Caco-2 (cell line): ENCODE measurements around the gene SHKBP1. TPM values are rescaled to one million over a fixed set of nuclear protein-coding genes. Genes with fewer than 3 reads are reported as not detected.
A peak's percentile ranks its signal among the peaks of the same experiment; 100 is the strongest.

Source experiments
- BruUV-seq: library from RNA; stranded (reverse); fragments of 400-500 nt; replicated peaks from 2 replicates; lab custom pipeline; 2021; lab: Mats Ljungman, UMichigan
- CTCF ChIA-PET: fragments of 300-600 bp; sonication (Branson Sonifier 250); formaldehyde crosslinking; loops from one replicate; lab custom pipeline; 2022; ENCODE audit warnings: antibody characterized with exemption; lab: Charles Lee
- POLR2A ChIA-PET: fragments of 300-600 bp; sonication (Branson Sonifier 250); formaldehyde crosslinking; loops from one replicate; lab custom pipeline; 2022; ENCODE audit warnings: antibody characterized with exemption; lab: Charles Lee
- DNase-seq, 2 experiments: peaks; one replicate each; pipeline versions ENCODE4 v3.0.0 to v3.0.0-alpha.2; 2020 to 2022
- H3K27me3 ChIP-seq: replicated peaks from 2 replicates; pipeline ENCODE4 v1.6.0; 2011; ENCODE audit warnings: low read length; ENCODE audit not compliant: control insufficient read depth, insufficient read depth
- H3K36me3 ChIP-seq: 2 replicates; pipeline ENCODE4 v1.5.1; 2011; ENCODE audit warnings: low read length; ENCODE audit not compliant: control insufficient read depth, insufficient read depth
- H3K4me1 ChIP-seq: fragments of 250-450 bp; sonication (Bioruptor Pico); 2 replicates; pipeline ENCODE4 v1.5.1; 2020; ENCODE audit warnings: mild to moderate bottlenecking
- H3K4me3 ChIP-seq: 2 replicates; pipeline ENCODE4 v1.5.1; 2011; ENCODE audit warnings: low read depth, mild to moderate bottlenecking, control low read depth, low read length
- H3K9me3 ChIP-seq: fragments of 250-450 bp; sonication (Bioruptor Pico); 2 replicates; pipeline ENCODE4 v1.5.1; 2020; ENCODE audit warnings: mild to moderate bottlenecking, moderate library complexity
- H3K27ac Mint-ChIP-seq: one replicate; pipeline ENCODE4 v1.8.0; 2022; ENCODE audit warnings: mixed read lengths; ENCODE audit not compliant: unreplicated experiment
- H3K27me3 Mint-ChIP-seq: one replicate; pipeline ENCODE4 v1.8.0; 2022; ENCODE audit warnings: mixed read lengths; ENCODE audit not compliant: insufficient read depth, unreplicated experiment
- H3K36me3 Mint-ChIP-seq: one replicate; pipeline ENCODE4 v1.8.0; 2022; ENCODE audit warnings: mild to moderate bottlenecking, mixed read lengths; ENCODE audit not compliant: insufficient read depth, unreplicated experiment
- H3K4me1 Mint-ChIP-seq: one replicate; pipeline ENCODE4 v1.8.0; 2022; ENCODE audit warnings: low read depth, mixed read lengths; ENCODE audit not compliant: unreplicated experiment
- H3K4me3 Mint-ChIP-seq: one replicate; pipeline ENCODE4 v1.8.0; 2022; ENCODE audit warnings: mild to moderate bottlenecking, moderate library complexity, mixed read lengths; ENCODE audit not compliant: unreplicated experiment
- H3K9me3 Mint-ChIP-seq: one replicate; pipeline ENCODE4 v1.8.0; 2022; ENCODE audit warnings: mixed read lengths; ENCODE audit not compliant: unreplicated experiment
- CTCF ChIP-seq, 2 experiments: fragments of 200-600 bp in 1 of 2; IDR thresholded peaks; 1 replicate in 1 of 2; 2 replicates in 1 of 2; pipeline versions ENCODE4 v1.5.1 to v1.8.0; 2011 to 2022; ENCODE audit warnings: antibody characterized with exemption in 1 of 2, control low read depth in 1 of 2, inconsistent platforms in 1 of 2, low read depth in 1 of 2, low read length in 1 of 2, mild to moderate bottlenecking in 1 of 2, moderate library complexity in 1 of 2; ENCODE audit not compliant: insufficient read depth in 1 of 2, severe bottlenecking in 1 of 2, unreplicated experiment in 1 of 2
- intact Hi-C: fragments of 100-400 bp; cut with micrococcal nuclease; formaldehyde crosslinking; loops from one replicate; pipeline ENCODE4 v1.10.0; 2022; ENCODE audit not compliant: unreplicated experiment
- total RNA-seq: library from RNA; stranded (reverse); gene quantifications from 2 replicates; pipeline ENCODE4 v1.2.3, GENCODE V29; 2022

SHKBP1 gene
- total RNA-seq, 1 experiment from 2014 or later = 82.6 TPM

GRCh38 chr19:40567750-40568494, 8.8 kb upstream of the SHKBP1 start:
- H3K9me3 Mint-ChIP-seq = peaks cover 9% of the 10 kb centered on the region
- POLR2A ChIA-PET = no interaction called here
- no peak for TF ChIP-seq CTCF (IDR thresholded peaks at IDR 0.05; ENCODE audit: insufficient read depth in 1 of 2, low read depth in 1 of 2, low read length in 1 of 2, severe bottlenecking in 1 of 2, unreplicated experiment in 1 of 2)
- H3K4me1 ChIP-seq = peaks cover 9% of the 10 kb centered on the region; the same call in 1 of the 2 replicates
- no peaks in the 10 kb centered on the region; the same call in 1 of the 2 replicates for H3K27me3 ChIP-seq
- H3K27ac Mint-ChIP-seq = no peak overlapping the region
- H3K4me1 Mint-ChIP-seq = peaks cover 13% of the 10 kb centered on the region
- H3K9me3 ChIP-seq = no peaks in the 10 kb centered on the region
- DNase-seq = no peak
- H3K4me3 Mint-ChIP-seq = peak overlapping the region; percentile 14
- intact Hi-C loops = no loop called here
- peak overlapping the region; percentile 15; the same call in 1 of the 2 replicates for H3K4me3 ChIP-seq
- no TSS peak for BruUV-seq
- peaks cover 5% of the 10 kb centered on the region for H3K36me3 Mint-ChIP-seq
- H3K27me3 Mint-ChIP-seq = peaks cover 8% of the 10 kb centered on the region
- CTCF ChIA-PET = no interaction called here
- H3K36me3 ChIP-seq = no peaks in the 10 kb centered on the region

GRCh38 chr19:40570313-40571004, 6.2 kb upstream of the SHKBP1 start:
- H3K27ac Mint-ChIP-seq = peak overlapping the region; percentile 12
- peak overlapping the region; percentile 57 for H3K4me3 Mint-ChIP-seq
- peak overlapping the region; percentile 39 for H3K4me3 ChIP-seq
- peak; percentile 99 to 100 for DNase-seq
- peaks cover 9% of the 10 kb centered on the region for H3K9me3 Mint-ChIP-seq
- no peaks in the 10 kb centered on the region; the same call in 1 of the 2 replicates for H3K27me3 ChIP-seq
- H3K36me3 ChIP-seq = no peaks in the 10 kb centered on the region
- TF ChIP-seq CTCF (IDR thresholded peaks at IDR 0.05; ENCODE audit: insufficient read depth in 1 of 2, low read depth in 1 of 2, low read length in 1 of 2, severe bottlenecking in 1 of 2, unreplicated experiment in 1 of 2) = no peak
- POLR2A ChIA-PET = interaction anchor here (0.6 to 1.6 kb wide), 5 partner anchors 9 to 180 kb away, joined by 4 to 8 read pairs (median 5); partner anchors contain the start of gene ACTMAP
- H3K4me1 Mint-ChIP-seq = peaks cover 13% of the 10 kb centered on the region
- no peaks in the 10 kb centered on the region for H3K9me3 ChIP-seq
- peaks cover 9% of the 10 kb centered on the region; the same call in 1 of the 2 replicates for H3K4me1 ChIP-seq
- intact Hi-C loops = loop anchor here (1.0 to 2.0 kb wide), 2 partner anchors 19 to 34 kb away; no protein-coding TSS in a partner anchor
- H3K27me3 Mint-ChIP-seq = peaks cover 5% of the 10 kb centered on the region
- no TSS peak for BruUV-seq
- CTCF ChIA-PET = interaction anchor here (0.5 to 1.7 kb wide), 16 partner anchors 11 to 407 kb away, joined by 3 to 29 read pairs (median 4); partner anchors contain the start of gene BLVRB
- H3K36me3 Mint-ChIP-seq = peaks cover 5% of the 10 kb centered on the region

- peak overlapping the region; percentile 12 for H3K27ac Mint-ChIP-seq
- peaks cover 9% of the 10 kb centered on the region for H3K9me3 Mint-ChIP-seq
- H3K4me3 Mint-ChIP-seq = peak overlapping the region; percentile 57
- ChIA-PET POLR2A (interaction anchor here (1.2 to 1.6 kb wide), 3 partner anchors 33 to 180 kb away, joined by 4 to 5 read pairs (median 5); partner anchors contain the start of gene ACTMAP), CTCF (interaction anchor here (0.5 to 1.7 kb wide), 15 partner anchors 11 to 150 kb away, joined by 3 to 29 read pairs (median 5); partner anchors contain the start of gene BLVRB)
- no peaks in the 10 kb centered on the region for H3K36me3 ChIP-seq
- no peak overlapping the region for H3K4me3 ChIP-seq
- H3K27me3 Mint-ChIP-seq = peaks cover 5% of the 10 kb centered on the region
- peaks cover 13% of the 10 kb centered on the region for H3K4me1 Mint-ChIP-seq
- BruUV-seq = no TSS peak
- peaks cover 5% of the 10 kb centered on the region for H3K36me3 Mint-ChIP-seq
- no peak for TF ChIP-seq CTCF (IDR thresholded peaks at IDR 0.05; ENCODE audit: insufficient read depth in 1 of 2, low read depth in 1 of 2, low read length in 1 of 2, severe bottlenecking in 1 of 2, unreplicated experiment in 1 of 2)
- H3K4me1 ChIP-seq = peaks cover 9% of the 10 kb centered on the region; the same call in 1 of the 2 replicates
- H3K9me3 ChIP-seq = no peaks in the 10 kb centered on the region
- H3K27me3 ChIP-seq = no peaks in the 10 kb centered on the region; the same call in 1 of the 2 replicates
- no peak for DNase-seq
- intact Hi-C loops = loop anchor here (2.0 kb wide), 1 partner anchor 34 kb away; no protein-coding TSS in a partner anchor
Observed at GRCh38 chr19:40571005-40571318, 5.7 kb upstream of the SHKBP1 start.
